Neuronal stem cell (in vitro differentiated cells): ENCODE data around the gene MYOZ2.

Experiments used
- DNase-seq: peaks from one replicate; pipeline ENCODE4 v3.0.0-alpha.2; 2013; ENCODE audit warnings: low spot score
- H2AFZ ChIP-seq: one replicate; pipeline ENCODE4 v1.6.1; 2013; ENCODE audit warnings: mild to moderate bottlenecking, low read length, inconsistent platforms
- H2AK5ac ChIP-seq: 2 replicates; pipeline ENCODE4 v1.6.1; 2013; ENCODE audit warnings: low read depth, mild to moderate bottlenecking, inconsistent platforms, low read length, moderate library complexity, mixed read lengths
- H2BK120ac ChIP-seq: 2 replicates; pipeline ENCODE4 v1.6.1; 2013; ENCODE audit warnings: low read depth, mild to moderate bottlenecking, inconsistent platforms, low read length, moderate library complexity, mixed read lengths
- H2BK12ac ChIP-seq: one replicate; pipeline ENCODE4 v1.6.1; 2013; ENCODE audit warnings: low read length, inconsistent platforms
- H2BK15ac ChIP-seq: 2 replicates; pipeline ENCODE4 v1.6.1; 2013; ENCODE audit warnings: mild to moderate bottlenecking, low read length, inconsistent platforms, mixed read lengths
- H2BK5ac ChIP-seq: one replicate; pipeline ENCODE4 v1.6.1; 2013; ENCODE audit warnings: inconsistent platforms, mild to moderate bottlenecking, low read length, moderate library complexity
- H3K14ac ChIP-seq: one replicate; pipeline ENCODE4 v1.6.1; 2013; ENCODE audit warnings: low read length, inconsistent platforms
- H3K18ac ChIP-seq: 2 replicates; pipeline ENCODE4 v1.6.1; 2013; ENCODE audit warnings: low read length, inconsistent platforms
- H3K23ac ChIP-seq: 2 replicates; pipeline ENCODE4 v1.6.1; 2013; ENCODE audit warnings: low read depth, mild to moderate bottlenecking, mixed read lengths, low read length, inconsistent platforms; ENCODE audit not compliant: poor library complexity
- H3K27ac ChIP-seq: replicated peaks from 3 replicates; pipeline ENCODE4 v1.5.1; 2013; ENCODE audit warnings: low read length, inconsistent platforms
- H3K27me3 ChIP-seq, 3 experiments: 2 replicates each; pipeline ENCODE4 v1.6.1; 2013; ENCODE audit warnings: low read length in 3 of 3, mild to moderate bottlenecking in 2 of 3, inconsistent platforms in 1 of 3, low read depth in 1 of 3, mixed read lengths in 1 of 3, moderate library complexity in 1 of 3; ENCODE audit not compliant: control insufficient read depth in 3 of 3, insufficient read depth in 3 of 3
- H3K36me3 ChIP-seq, 2 donors: replicated peaks in 1 of 2; 2 replicates each; pipeline ENCODE4 v1.6.1; 2013; ENCODE audit warnings: low read length in 2 of 2; ENCODE audit not compliant: control insufficient read depth in 2 of 2, insufficient read depth in 2 of 2
- H3K4ac ChIP-seq: 2 replicates; pipeline ENCODE4 v1.6.1; 2013; ENCODE audit warnings: inconsistent platforms, mild to moderate bottlenecking, low read length, moderate library complexity
- H3K4me1 ChIP-seq, 2 donors: 1 replicate in 1 of 2; 2 replicates in 1 of 2; pipeline ENCODE4 v1.6.1; 2013; ENCODE audit warnings: low read length in 2 of 2, low read depth in 1 of 2; ENCODE audit not compliant: control insufficient read depth in 2 of 2, insufficient read depth in 1 of 2
- H3K4me2 ChIP-seq: one replicate; pipeline ENCODE4 v1.6.1; 2013; ENCODE audit warnings: mild to moderate bottlenecking, low read length, inconsistent platforms; ENCODE audit not compliant: insufficient read depth, poor library complexity, severe bottlenecking
- H3K4me3 ChIP-seq, 2 donors: 2 replicates each; pipeline ENCODE4 v1.5.1; 2013; ENCODE audit warnings: low read length in 2 of 2, mild to moderate bottlenecking in 2 of 2, inconsistent platforms in 1 of 2, moderate library complexity in 1 of 2
- H3K79me1 ChIP-seq: one replicate; pipeline ENCODE4 v1.6.1; 2013; ENCODE audit warnings: low read depth, mild to moderate bottlenecking, inconsistent platforms, low read length, moderate library complexity
- H3K9ac ChIP-seq: one replicate; pipeline ENCODE4 v1.6.1; 2013; ENCODE audit warnings: mild to moderate bottlenecking, low read depth, low read length, inconsistent platforms; ENCODE audit not compliant: poor library complexity
- H3K9me3 ChIP-seq, 2 donors: replicated peaks in 1 of 2; 2 replicates each; pipeline versions ENCODE3 to v1.6.1; 2013; ENCODE audit warnings: low read length in 2 of 2, mild to moderate bottlenecking in 2 of 2, inconsistent platforms in 1 of 2, low read depth in 1 of 2, mixed read lengths in 1 of 2, moderate library complexity in 1 of 2; ENCODE audit not compliant: control insufficient read depth in 2 of 2, insufficient read depth in 1 of 2
- H4K8ac ChIP-seq: one replicate; pipeline ENCODE4 v1.6.1; 2013; ENCODE audit warnings: low read depth, mild to moderate bottlenecking, inconsistent platforms, low read length, moderate library complexity
- H4K91ac ChIP-seq: one replicate; pipeline ENCODE4 v1.6.1; 2013; ENCODE audit warnings: low read length, low read depth, mild to moderate bottlenecking, inconsistent platforms; ENCODE audit not compliant: poor library complexity
- WGBS, 2 donors: extraction: QIAGEN DNeasy Blood & Tissue Kit; methylation state at CpG; one replicate each; pipeline ENCODE4 v1.1.7; 2013; ENCODE audit warnings: missing lambda C conversion rate in 2 of 2, mixed read lengths in 1 of 2; ENCODE audit not compliant: insufficient read length in 2 of 2, insufficient replicate concordance in 1 of 2; ENCODE audit errors: extremely low coverage in 2 of 2; 5-methylcytosine and 5-hydroxymethylcytosine counted together

The MYOZ2 gene

DNA sequence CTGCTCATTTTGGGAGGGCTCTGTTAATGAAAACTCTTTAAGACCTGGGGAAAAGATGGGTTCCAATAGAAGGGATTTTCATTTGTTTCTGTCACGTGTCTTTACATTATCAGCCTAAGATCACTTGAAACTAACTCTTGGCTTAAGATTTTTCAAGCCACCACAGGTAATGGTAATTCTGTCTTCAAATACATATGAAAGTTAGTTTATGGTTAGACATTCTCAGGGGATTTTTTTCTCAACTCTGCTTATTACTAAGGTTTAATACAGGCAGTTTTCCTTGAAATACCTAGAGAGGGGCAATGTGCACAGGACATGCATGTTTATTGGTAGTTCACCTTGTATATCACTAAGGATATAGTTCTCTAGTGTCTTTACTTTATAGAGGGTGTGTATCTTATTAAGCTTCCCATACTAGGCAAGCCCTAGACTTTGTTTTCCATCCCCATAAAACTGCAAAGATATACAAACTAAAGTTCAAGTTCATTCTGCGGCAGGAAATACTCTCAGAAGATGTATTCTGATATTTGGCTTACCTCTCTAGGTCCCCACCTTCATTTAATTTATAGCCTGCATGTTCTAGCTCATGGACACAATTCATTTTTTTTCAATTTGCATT lies 38.2 kb upstream of the MYOZ2 start:
- WGBS, 2 donors, result no CpG with 5 or more reads among the region's 2 CpGs

GRCh38 chr4:119098306-119098705 lies 37.3 kb upstream of the MYOZ2 start:
- H3K79me1 ChIP-seq, result no peaks in the 10 kb centered on the region
- no peak for DNase-seq
- H3K4me2 ChIP-seq, result no peak overlapping the region
- no peak overlapping the region for H3K4me3 ChIP-seq
- no peak overlapping the region for H3K27ac ChIP-seq
- no peaks in the 10 kb centered on the region for H3K9me3 ChIP-seq
- H2BK5ac ChIP-seq, result no peak overlapping the region
- H4K91ac ChIP-seq, result no peak overlapping the region
- no peak overlapping the region for H3K9ac ChIP-seq
- H2AK5ac ChIP-seq, result no peak overlapping the region
- no peak overlapping the region for H3K23ac ChIP-seq
- no peak overlapping the region for H2BK12ac ChIP-seq
- no peak overlapping the region for H3K4ac ChIP-seq
- WGBS, 2 donors, result no CpG with 5 or more reads among the region's 1 CpG
- H2BK15ac ChIP-seq, result no peak overlapping the region
- H3K14ac ChIP-seq, result no peak overlapping the region
- no peak overlapping the region for H4K8ac ChIP-seq
- peaks cover 0 to 3% of the 10 kb centered on the region in 2 donors for H3K4me1 ChIP-seq
- no peak overlapping the region for H2BK120ac ChIP-seq
- H3K36me3 ChIP-seq, result no peaks in the 10 kb centered on the region
- H2AFZ ChIP-seq, result no peak overlapping the region
- H3K27me3 ChIP-seq, result no peaks in the 10 kb centered on the region
- H3K18ac ChIP-seq, result no peak overlapping the region

More for the DNA sequence above, 38.2 kb upstream of the MYOZ2 start:
- H2BK15ac ChIP-seq, result no peak overlapping the region
- H3K4me3 ChIP-seq, result no peak overlapping the region
- no peaks in the 10 kb centered on the region for H3K27me3 ChIP-seq
- H3K36me3 ChIP-seq, result no peaks in the 10 kb centered on the region
- no peak overlapping the region for H3K9ac ChIP-seq
- no peak overlapping the region for H3K4me2 ChIP-seq
- H3K4me1 ChIP-seq, result no peaks in the 10 kb centered on the region
- no peak overlapping the region for H2BK5ac ChIP-seq
- no peak for DNase-seq
- no peak overlapping the region for H4K91ac ChIP-seq
- no peak overlapping the region for H3K14ac ChIP-seq
- no peak overlapping the region for H2AFZ ChIP-seq
- H2AK5ac ChIP-seq, result no peak overlapping the region
- H2BK12ac ChIP-seq, result no peak overlapping the region
- no peak overlapping the region for H3K23ac ChIP-seq
- H3K79me1 ChIP-seq, result no peaks in the 10 kb centered on the region
- H3K18ac ChIP-seq, result no peak overlapping the region
- H4K8ac ChIP-seq, result no peak overlapping the region
- H2BK120ac ChIP-seq, result no peak overlapping the region
- H3K4ac ChIP-seq, result no peak overlapping the region
- H3K27ac ChIP-seq, result no peak overlapping the region
- H3K9me3 ChIP-seq, result no peaks in the 10 kb centered on the region

GRCh38 chr4:119099227-119099810 lies 36.3 kb upstream of the MYOZ2 start:
- H3K27me3 ChIP-seq, result no peaks in the 10 kb centered on the region
- H3K27ac ChIP-seq, result no peak overlapping the region
- no peak overlapping the region for H3K4me3 ChIP-seq
- H3K9me3 ChIP-seq, result no peaks in the 10 kb centered on the region
- no peaks in the 10 kb centered on the region for H3K79me1 ChIP-seq
- no peak overlapping the region for H3K23ac ChIP-seq
- no peak overlapping the region for H2BK5ac ChIP-seq
- no peak overlapping the region for H4K91ac ChIP-seq
- no peak overlapping the region for H2AK5ac ChIP-seq
- H3K4me1 ChIP-seq, result peaks cover 0 to 3% of the 10 kb centered on the region in 2 donors
- H2BK120ac ChIP-seq, result no peak overlapping the region
- H4K8ac ChIP-seq, result no peak overlapping the region
- no peak overlapping the region for H3K4ac ChIP-seq
- no peak overlapping the region for H2BK15ac ChIP-seq
- H3K9ac ChIP-seq, result no peak overlapping the region
- no peak overlapping the region for H3K4me2 ChIP-seq
- H2AFZ ChIP-seq, result no peak overlapping the region
- H2BK12ac ChIP-seq, result no peak overlapping the region
- no CpG with 5 or more reads among the region's 1 CpG for WGBS, 2 donors
- no peak for DNase-seq
- no peaks in the 10 kb centered on the region for H3K36me3 ChIP-seq
- H3K18ac ChIP-seq, result no peak overlapping the region
- H3K14ac ChIP-seq, result no peak overlapping the region

GRCh38 chr4:119100655-119101054 lies 35.0 kb upstream of the MYOZ2 start:
- H2BK15ac ChIP-seq, result no peak overlapping the region
- DNase-seq, result no peak
- H2BK5ac ChIP-seq, result no peak overlapping the region
- no peak overlapping the region for H3K9ac ChIP-seq
- no peak overlapping the region for H3K4ac ChIP-seq
- no peak overlapping the region for H2AK5ac ChIP-seq
- H3K23ac ChIP-seq, result no peak overlapping the region
- H3K79me1 ChIP-seq, result no peaks in the 10 kb centered on the region
- no peak overlapping the region for H3K4me3 ChIP-seq
- no peak overlapping the region for H2BK120ac ChIP-seq
- no peaks in the 10 kb centered on the region for H3K9me3 ChIP-seq
- no peak overlapping the region for H3K14ac ChIP-seq
- H4K8ac ChIP-seq, result no peak overlapping the region
- no peaks in the 10 kb centered on the region for H3K36me3 ChIP-seq
- no peaks in the 10 kb centered on the region for H3K27me3 ChIP-seq
- no peak overlapping the region for H4K91ac ChIP-seq
- no peak overlapping the region for H2BK12ac ChIP-seq
- WGBS, 2 donors, result no CpG with 5 or more reads among the region's 1 CpG
- peaks cover 0 to 3% of the 10 kb centered on the region in 2 donors for H3K4me1 ChIP-seq
- no peak overlapping the region for H2AFZ ChIP-seq
- no peak overlapping the region for H3K27ac ChIP-seq
- H3K4me2 ChIP-seq, result no peak overlapping the region
- no peak overlapping the region for H3K18ac ChIP-seq
